OCI-LY1 (cell line): ENCODE results near the gene DBH.

Experiments used
- H2AFZ ChIP-seq: fragments of 200-600 bp; sonication (generic), shearing (Covaris generic); 2 replicates; pipeline ENCODE4 v1.6.0; 2014; ENCODE audit warnings: antibody characterized with exemption, mild to moderate bottlenecking, low read length
- H3F3A ChIP-seq: fragments of 200-600 bp; sonication (generic), shearing (Covaris generic); 2 replicates; pipeline ENCODE4 v1.6.0; 2014; ENCODE audit warnings: mild to moderate bottlenecking, antibody characterized with exemption, low read length, moderate library complexity; ENCODE audit not compliant: insufficient read depth
- H3K27ac ChIP-seq: fragments of 200-600 bp; sonication (generic); 2 replicates; pipeline ENCODE4 v1.5.1; 2014; ENCODE audit warnings: low read length, mixed run types, mild to moderate bottlenecking, low read depth; ENCODE audit not compliant: poor library complexity, severe bottlenecking
- H3K27me3 ChIP-seq: fragments of 200-600 bp; sonication (generic); 2 replicates; pipeline ENCODE4 v1.6.0; 2014; ENCODE audit warnings: antibody characterized with exemption, mild to moderate bottlenecking, low read length, moderate library complexity; ENCODE audit not compliant: insufficient read depth
- H3K36me3 ChIP-seq: fragments of 200-600 bp; sonication (generic); 2 replicates; pipeline ENCODE4 v1.6.1; 2014; ENCODE audit warnings: mild to moderate bottlenecking, antibody characterized with exemption, low read length, moderate library complexity, mixed read lengths; ENCODE audit not compliant: insufficient read depth
- H3K4me1 ChIP-seq: fragments of 200-600 bp; sonication (generic); 2 replicates; pipeline ENCODE4 v1.5.1; 2014; ENCODE audit warnings: mild to moderate bottlenecking, low read length, moderate library complexity; ENCODE audit not compliant: insufficient read depth, severe bottlenecking
- H3K4me2 ChIP-seq: fragments of 200-600 bp; sonication (generic), shearing (Covaris generic); 2 replicates; pipeline ENCODE4 v1.6.1; 2014; ENCODE audit warnings: low read length
- H3K4me3 ChIP-seq: fragments of 200-600 bp; sonication (generic); 2 replicates; pipeline ENCODE4 v1.5.1; 2014; ENCODE audit warnings: low read length, low read depth, mild to moderate bottlenecking, mixed read lengths; ENCODE audit not compliant: poor library complexity, severe bottlenecking
- H3K79me2 ChIP-seq: fragments of 200-600 bp; shearing (Covaris generic); 2 replicates; pipeline ENCODE4 v1.6.1; 2016; ENCODE audit warnings: mixed run types, low read length, mixed read lengths; ENCODE audit not compliant: insufficient read depth
- H3K9ac ChIP-seq: fragments of 200-600 bp; sonication (generic), shearing (Covaris generic); 2 replicates; pipeline ENCODE4 v1.6.1; 2014; ENCODE audit warnings: mild to moderate bottlenecking, low read length, mixed read lengths
- H3K9me2 ChIP-seq: fragments of 200-600 bp; sonication (generic), shearing (Covaris generic); 2 replicates; pipeline ENCODE4 v1.6.1; 2014; ENCODE audit warnings: low read depth, mild to moderate bottlenecking, low read length, mixed read lengths
- H3K9me3 ChIP-seq: fragments of 200-600 bp; shearing (Covaris generic); 2 replicates; pipeline ENCODE4 v1.6.1; 2014; ENCODE audit warnings: low read length, mixed read lengths
- H4K20me1 ChIP-seq: fragments of 200-600 bp; sonication (generic), shearing (Covaris generic); 2 replicates; pipeline ENCODE4 v1.6.0; 2016; ENCODE audit warnings: mild to moderate bottlenecking, low read length; ENCODE audit not compliant: insufficient read depth
- EZH2 ChIP-seq: fragments of 200-600 bp; sonication (generic), shearing (Covaris generic); IDR thresholded peaks from 2 replicates; pipeline ENCODE4 v1.8.0; 2017; ENCODE audit warnings: borderline replicate concordance, mixed run types, mild to moderate bottlenecking, antibody characterized with exemption, low read length, moderate library complexity, mixed read lengths
- TF ChIP-seq, protein P1 (sequence below): fragments of 200-600 bp; sonication (generic), shearing (Covaris generic); IDR thresholded peaks from 2 replicates; pipeline ENCODE4 v1.5.1; 2017; ENCODE audit warnings: mild to moderate bottlenecking, antibody characterized with exemption, low read length, moderate library complexity, mixed read lengths

DBH gene

DNA sequence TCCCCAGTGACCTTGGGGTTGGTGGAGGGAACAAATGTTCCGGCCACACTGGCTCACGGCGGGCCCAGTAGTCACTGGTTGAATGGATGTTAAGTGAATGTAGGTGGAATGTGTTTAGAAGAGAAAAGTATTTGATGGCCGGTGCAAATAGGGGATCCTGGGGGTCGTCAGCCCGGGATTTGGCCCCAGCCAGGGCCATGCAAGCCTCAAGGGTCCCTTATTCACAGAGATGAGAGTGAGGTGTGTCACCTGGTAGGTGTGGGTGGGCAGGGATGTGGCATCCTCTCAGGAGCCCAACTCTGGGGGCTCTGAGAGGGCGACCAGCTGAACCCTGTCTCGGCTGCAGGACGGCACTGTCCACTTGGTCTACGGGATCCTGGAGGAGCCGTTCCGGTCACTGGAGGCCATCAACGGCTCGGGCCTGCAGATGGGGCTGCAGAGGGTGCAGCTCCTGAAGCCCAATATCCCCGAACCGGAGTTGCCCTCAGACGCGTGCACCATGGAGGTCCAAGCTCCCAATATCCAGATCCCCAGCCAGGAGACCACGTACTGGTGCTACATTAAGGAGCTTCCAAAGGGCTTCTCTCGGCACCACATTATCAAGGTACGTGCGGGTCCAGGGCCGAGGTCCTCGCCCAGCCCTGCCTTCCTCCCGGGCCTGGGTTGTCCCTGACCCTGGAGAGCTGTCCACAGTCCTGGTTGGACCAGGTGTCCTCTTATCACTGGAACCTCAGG is 5.9 kb downstream of the DBH start:
- Histone ChIP-seq H3K4me3 (no peak overlapping the region), H3K79me2 (no peaks in the 10 kb centered on the region), H2AFZ (no peak overlapping the region), H3K4me1 (no peaks in the 10 kb centered on the region), H3K27ac (no peak overlapping the region), H3K27me3 (0 out of 2 replicates have a peak, but pooled peaks cover 5% of the 10 kb centered on the region), H3K9me2 (no peaks in the 10 kb centered on the region), H3K9me3 (no peaks in the 10 kb centered on the region), H4K20me1 (no peaks in the 10 kb centered on the region), H3K36me3 (no peaks in the 10 kb centered on the region), H3K4me2 (no peak overlapping the region), H3K9ac (no peak overlapping the region), H3F3A (no peaks in the 10 kb centered on the region)
- TF ChIP-seq EZH2 = no peak
- TF ChIP-seq, protein P1, sequence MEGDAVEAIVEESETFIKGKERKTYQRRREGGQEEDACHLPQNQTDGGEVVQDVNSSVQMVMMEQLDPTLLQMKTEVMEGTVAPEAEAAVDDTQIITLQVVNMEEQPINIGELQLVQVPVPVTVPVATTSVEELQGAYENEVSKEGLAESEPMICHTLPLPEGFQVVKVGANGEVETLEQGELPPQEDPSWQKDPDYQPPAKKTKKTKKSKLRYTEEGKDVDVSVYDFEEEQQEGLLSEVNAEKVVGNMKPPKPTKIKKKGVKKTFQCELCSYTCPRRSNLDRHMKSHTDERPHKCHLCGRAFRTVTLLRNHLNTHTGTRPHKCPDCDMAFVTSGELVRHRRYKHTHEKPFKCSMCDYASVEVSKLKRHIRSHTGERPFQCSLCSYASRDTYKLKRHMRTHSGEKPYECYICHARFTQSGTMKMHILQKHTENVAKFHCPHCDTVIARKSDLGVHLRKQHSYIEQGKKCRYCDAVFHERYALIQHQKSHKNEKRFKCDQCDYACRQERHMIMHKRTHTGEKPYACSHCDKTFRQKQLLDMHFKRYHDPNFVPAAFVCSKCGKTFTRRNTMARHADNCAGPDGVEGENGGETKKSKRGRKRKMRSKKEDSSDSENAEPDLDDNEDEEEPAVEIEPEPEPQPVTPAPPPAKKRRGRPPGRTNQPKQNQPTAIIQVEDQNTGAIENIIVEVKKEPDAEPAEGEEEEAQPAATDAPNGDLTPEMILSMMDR = no peak

- TF ChIP-seq EZH2 = no peak
- TF ChIP-seq, protein P1 = no peak
- no peaks in the 10 kb centered on the region for H3K9me2 ChIP-seq
- H3F3A ChIP-seq = no peaks in the 10 kb centered on the region
- no peak overlapping the region for H3K9ac ChIP-seq
- H3K27me3 ChIP-seq = 0 out of 2 replicates have a peak, but pooled peaks cover 5% of the 10 kb centered on the region
- H3K36me3 ChIP-seq = no peaks in the 10 kb centered on the region
- no peaks in the 10 kb centered on the region for H4K20me1 ChIP-seq
- no peaks in the 10 kb centered on the region for H3K79me2 ChIP-seq
- no peak overlapping the region for H3K27ac ChIP-seq
- no peak overlapping the region for H3K4me2 ChIP-seq
- H3K4me1 ChIP-seq = no peaks in the 10 kb centered on the region
- no peak overlapping the region for H2AFZ ChIP-seq
- no peak overlapping the region for H3K4me3 ChIP-seq
- no peaks in the 10 kb centered on the region for H3K9me3 ChIP-seq
Measured at GRCh38 chr9:133642708-133643361, 6.7 kb downstream of the DBH start.

- Histone ChIP-seq H3K79me2 (no peaks in the 10 kb centered on the region), H3K27me3 (0 out of 2 replicates have a peak, but pooled peaks cover 5% of the 10 kb centered on the region), H3K9ac (no peak overlapping the region), H3K4me2 (no peak overlapping the region), H2AFZ (no peak overlapping the region), H3K9me2 (no peaks in the 10 kb centered on the region), H3K27ac (no peak overlapping the region), H3K9me3 (no peaks in the 10 kb centered on the region), H3K4me3 (no peak overlapping the region), H3K4me1 (no peaks in the 10 kb centered on the region), H3F3A (no peaks in the 10 kb centered on the region), H4K20me1 (no peaks in the 10 kb centered on the region), H3K36me3 (no peaks in the 10 kb centered on the region)
- TF ChIP-seq, protein P1 = no peak
- no peak for TF ChIP-seq EZH2
Measured at GRCh38 chr9:133643362-133643755, 7.2 kb downstream of the DBH start.
